HepG2 (cell line): ENCODE data around the gene ZNF106. TPM values are rescaled to one million over a fixed set of nuclear protein-coding genes. Genes with fewer than 3 reads are reported as not detected.

ENCODE experiments used
- ATF1 ChIP-seq: IDR thresholded peaks from 2 replicates; pipeline ENCODE4 v1.6.1; 2016; ENCODE audit warnings: mild to moderate bottlenecking, control low read depth
- E2F1 ChIP-seq: sonication (generic); formaldehyde crosslinking; IDR thresholded peaks from 2 replicates; pipeline ENCODE4 v1.5.0; 2020; ENCODE audit warnings: missing genetic modification reagents
- EEA1 ChIP-seq: sonication (generic); formaldehyde crosslinking; IDR thresholded peaks from 2 replicates; pipeline ENCODE4 v1.5.1; 2020; ENCODE audit warnings: mild to moderate bottlenecking, missing genetic modification reagents, borderline replicate concordance
- ELF1 ChIP-seq: sonication (generic); formaldehyde crosslinking; IDR thresholded peaks from 2 replicates; pipeline ENCODE4 v1.4.0; 2020; ENCODE audit warnings: missing genetic modification reagents
- HMGXB3 ChIP-seq: sonication (generic); formaldehyde crosslinking; IDR thresholded peaks from 2 replicates; pipeline ENCODE4 v1.4.0; 2020; ENCODE audit warnings: missing genetic modification reagents, borderline replicate concordance
- HNF4G ChIP-seq, 2 experiments: sonication (generic) in 1 of 2; formaldehyde crosslinking in 1 of 2; IDR thresholded peaks; 2 replicates each; pipeline versions ENCODE4 v1.4.0 to v1.6.1; 2011 to 2020; ENCODE audit warnings: borderline replicate concordance in 2 of 2, low read depth in 2 of 2, mild to moderate bottlenecking in 2 of 2, low read length in 1 of 2, missing genetic modification reagents in 1 of 2, moderate library complexity in 1 of 2
- ISX ChIP-seq: sonication (generic); formaldehyde crosslinking; conservative IDR thresholded peaks from 2 replicates; pipeline ENCODE4 v1.5.0; 2020; ENCODE audit warnings: missing genetic modification reagents
- PRDM4 ChIP-seq: sonication (generic); formaldehyde crosslinking; IDR thresholded peaks from 2 replicates; pipeline ENCODE4 v1.9.0; 2021; ENCODE audit warnings: missing genetic modification reagents, borderline replicate concordance
- SETDB1 ChIP-seq: sonication (generic); formaldehyde crosslinking; IDR thresholded peaks from 2 replicates; pipeline ENCODE4 v1.5.1; 2020; ENCODE audit warnings: missing genetic modification reagents, mild to moderate bottlenecking, borderline replicate concordance
- SMC3 ChIP-seq: IDR thresholded peaks from 2 replicates; pipeline ENCODE4 v1.6.1; 2011; ENCODE audit warnings: low read length, improper control_type of control experiment
- SNAPC2 ChIP-seq: sonication (generic); formaldehyde crosslinking; IDR thresholded peaks from 2 replicates; pipeline ENCODE4 v1.8.1; 2022; ENCODE audit warnings: mild to moderate bottlenecking, missing genetic modification reagents
- YEATS2 ChIP-seq: sonication (generic); formaldehyde crosslinking; IDR thresholded peaks from 2 replicates; pipeline ENCODE4 v1.4.0; 2020; ENCODE audit warnings: missing genetic modification reagents, borderline replicate concordance
- ZFYVE20 ChIP-seq: sonication (generic); formaldehyde crosslinking; IDR thresholded peaks from 2 replicates; pipeline ENCODE4 v1.8.0; 2023; ENCODE audit warnings: low read depth, mild to moderate bottlenecking, moderate library complexity, missing genetic modification reagents, borderline replicate concordance
- ZNF121 ChIP-seq: sonication (generic); formaldehyde crosslinking; IDR thresholded peaks from 2 replicates; pipeline ENCODE4 v1.5.0; 2020; ENCODE audit warnings: mild to moderate bottlenecking, missing genetic modification reagents
- ZNF234 ChIP-seq: sonication (generic); formaldehyde crosslinking; conservative IDR thresholded peaks from 2 replicates; pipeline ENCODE4 v1.5.1; 2020; ENCODE audit warnings: mild to moderate bottlenecking, missing genetic modification reagents
- ZNF629 ChIP-seq: sonication (generic); formaldehyde crosslinking; conservative IDR thresholded peaks from 2 replicates; pipeline ENCODE4 v1.5.0; 2020; ENCODE audit warnings: missing genetic modification reagents
- ZNF7 ChIP-seq: IDR thresholded peaks from 2 replicates; pipeline ENCODE4 v1.6.1; 2016; ENCODE audit warnings: missing biosample characterization, missing genetic modification reagents
- ZSCAN25 ChIP-seq: sonication (generic); formaldehyde crosslinking; IDR thresholded peaks from 2 replicates; pipeline ENCODE4 v1.8.0; 2022; ENCODE audit warnings: mild to moderate bottlenecking, missing genetic modification reagents
- polyA plus RNA-seq, 8 experiments: library from polyadenylated mRNA; depleted of rRNA in 3 of 8; stranded (reverse) in 7 of 8; unstranded in 1 of 8; fragments of >200 nt; fragmentation: Illumina TruSeq in 4 of 8; extraction: Trizol in 4 of 8; gene quantifications; 2 replicates each; pipeline versions ENCODE4 v1.2.1 to v1.2.3, GENCODE V29; 2011 to 2016; ENCODE audit warnings: low read depth in 4 of 8, missing spikeins in 1 of 8, mixed read lengths in 1 of 8; ENCODE audit not compliant: insufficient read depth in 1 of 8
- total RNA-seq, 5 experiments: library from RNA; depleted of rRNA; stranded (reverse); fragments of >200 nt; fragmentation: Illumina TruSeq; extraction: Trizol; gene quantifications; 2 replicates each; pipeline ENCODE4 v1.2.3, GENCODE V29; 2016; ENCODE audit warnings: low read depth in 1 of 5
- TF ChIP-seq, protein P1 (sequence below): sonication (generic); formaldehyde crosslinking; IDR thresholded peaks from 2 replicates; pipeline ENCODE4 v1.8.1; 2023; ENCODE audit warnings: mild to moderate bottlenecking, inconsistent platforms, moderate library complexity, missing genetic modification reagents, borderline replicate concordance

ZNF106 gene
- total and polyA plus RNA-seq, 2 of the 13 experiments (the other 11 are each of a cell fraction or from before 2014, with no cell fraction given) = 12.5 to 35.1 TPM

- 0 out of 2 replicates have a peak, but pooled peaks have one; percentile 13 for TF ChIP-seq ISX (CRISPR knock-in tag)
- TF ChIP-seq, protein P1, sequence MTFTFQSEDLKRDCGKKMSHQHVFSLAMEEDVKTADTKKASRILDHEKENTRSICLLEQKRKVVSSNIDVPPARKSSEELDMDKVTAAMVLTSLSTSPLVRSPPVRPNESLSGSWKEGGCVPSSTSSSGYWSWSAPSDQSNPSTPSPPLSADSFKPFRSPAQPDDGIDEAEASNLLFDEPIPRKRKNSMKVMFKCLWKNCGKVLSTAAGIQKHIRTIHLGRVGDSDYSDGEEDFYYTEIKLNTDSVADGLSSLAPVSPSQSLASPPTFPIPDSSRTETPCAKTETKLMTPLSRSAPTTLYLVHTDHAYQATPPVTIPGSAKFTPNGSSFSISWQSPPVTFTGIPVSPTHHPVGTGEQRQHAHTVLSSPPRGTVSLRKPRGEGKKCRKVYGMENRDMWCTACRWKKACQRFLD (CRISPR knock-in tag) = 0 out of 2 replicates have a peak, but pooled peaks have one; percentile 54
- TF ChIP-seq PRDM4 (CRISPR knock-in tag) = no peak
- no peak for TF ChIP-seq SETDB1 (CRISPR knock-in tag)
- TF ChIP-seq YEATS2 (CRISPR knock-in tag) = peak; percentile 44; the same call in 1 of the 2 replicates
- TF ChIP-seq ZNF234 = no peak
- TF ChIP-seq ZNF629 = no peak
- TF ChIP-seq SMC3 = no peak
- TF ChIP-seq ZNF121 (CRISPR knock-in tag) = no peak
- TF ChIP-seq HNF4G (IDR thresholded peaks at IDR 0.05; ENCODE audit: borderline replicate concordance, low read depth, low read length) = no peak
- TF ChIP-seq HNF4G (CRISPR knock-in tag; IDR thresholded peaks at IDR 0.05; ENCODE audit: borderline replicate concordance, low read depth) = no peak
- TF ChIP-seq SNAPC2 (CRISPR knock-in tag) = 0 out of 2 replicates have a peak, but pooled peaks have one; percentile 25
- peak; percentile 97 for TF ChIP-seq HMGXB3 (CRISPR knock-in tag)
- peak; percentile 34; the same call in 1 of the 2 replicates for TF ChIP-seq ATF1 (CRISPR knock-in tag)
- TF ChIP-seq E2F1 (CRISPR knock-in tag) = peak; percentile 91
- 0 out of 2 replicates have a peak, but pooled peaks have one; percentile 48 for TF ChIP-seq ZSCAN25 (CRISPR knock-in tag)
- peak; percentile 87 for TF ChIP-seq ELF1 (CRISPR knock-in tag)
- TF ChIP-seq ZNF7 (CRISPR knock-in tag) = no peak
- no peak; the same call in 1 of the 2 replicates for TF ChIP-seq EEA1 (CRISPR knock-in tag)
- no peak for TF ChIP-seq ZFYVE20
Observed at GRCh38 chr15:42495361-42496212, 4.6 kb upstream of the ZNF106 start, which contains the start of gene SNAP23 (continued).
